ENCODE data around the gene TAS2R42.

TAS2R42 gene

DNA sequence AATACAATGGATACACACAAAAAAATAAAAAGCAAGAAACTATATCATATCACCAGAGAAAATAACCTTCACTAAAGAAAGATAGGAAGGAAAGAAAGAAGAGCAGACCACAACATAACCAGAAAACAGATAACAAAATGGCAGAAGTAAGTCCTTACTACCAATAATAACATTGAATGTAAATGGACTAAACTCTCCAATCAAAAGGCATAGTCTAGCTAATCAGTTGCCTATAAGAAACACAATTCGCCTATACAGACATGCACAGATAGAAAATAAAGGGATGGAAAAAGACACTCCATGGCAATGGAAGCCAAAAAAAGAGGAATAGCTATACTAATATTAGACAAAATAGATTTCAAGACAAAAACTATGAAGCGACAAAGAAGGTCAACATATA, 43.4 kb downstream of the TAS2R42 start:
- no peak for DNase-seq

GRCh38 chr12:11136075-11136474, 50.7 kb downstream of the TAS2R42 start:
- no peak for DNase-seq
